Adipose tissue (tissue), 3 donors: ENCODE data around the gene KIF21B. TPM values are rescaled to one million over a fixed set of nuclear protein-coding genes. Genes with fewer than 3 reads are reported as not detected.

ENCODE experiments used
- H3K27ac ChIP-seq: one replicate; pipeline ENCODE4 v1.5.1; 2013; ENCODE audit warnings: low read depth, low read length
- WGBS, 3 donors: extraction: QIAGEN DNeasy Blood & Tissue Kit; methylation state at CpG; one replicate each; pipeline ENCODE4 v1.1.7; 2013; 5-methylcytosine and 5-hydroxymethylcytosine counted together
- polyA plus RNA-seq, 3 donors: library from polyadenylated mRNA; stranded (reverse); fragments of 200-250 nt; gene quantifications; one replicate each; pipeline ENCODE4 v1.2.3, GENCODE V29; 2013
- donor health status: healthy with polysubstance abuse.
- donor health status: Bipolar disorder and iron deficiency.
- donor health status: healthy.

Gene KIF21B
- 1 to 10 TPM in 2 of 3 donors, under 1 TPM in 1; 0.46 to 1.2 (median 1.1) TPM for polyA plus RNA-seq

- WGBS, 3 donors = 2 to 3% (median 2%) methylated on average over 13 to 51 of the region's 53 CpGs
- no peak within 1 kb of the TSS for H3K27ac ChIP-seq
Measured at GRCh38 chr1:201023517-201023902, at the start of gene KIF21B. TSS of gene KIF21B (minus strand) at chr1:201023714. CDS start at chr1:201023383, 331 bp downstream.

- WGBS, 3 donors = 53 to 80% (median 66%) methylated on average over 6 of the region's 6 CpGs
- no peak overlapping the region for H3K27ac ChIP-seq
Measured at GRCh38 chr1:201072922-201073321, 49.4 kb upstream of the KIF21B start.

- WGBS, 3 donors = 69 to 79% (median 77%) methylated on average over 5 of the region's 5 CpGs
- H3K27ac ChIP-seq = no peak overlapping the region
Measured at GRCh38 chr1:201072149-201072548, 48.6 kb upstream of the KIF21B start.

GRCh38 chr1:201069636-201070035 is 46.1 kb upstream of the KIF21B start:
- 70 to 89% (median 88%) methylated on average over 3 of the region's 3 CpGs for WGBS, 3 donors
- H3K27ac ChIP-seq = no peak overlapping the region

- 58 to 76% (median 72%) methylated on average over 4 of the region's 4 CpGs for WGBS, 3 donors
- no peak overlapping the region for H3K27ac ChIP-seq
Measured at GRCh38 chr1:201068976-201069375, 45.5 kb upstream of the KIF21B start.

GRCh38 chr1:201066986-201067385 is 43.5 kb upstream of the KIF21B start:
- 79 to 83% (median 81%) methylated on average over 4 of the region's 4 CpGs for WGBS, 3 donors
- no peak overlapping the region for H3K27ac ChIP-seq

GRCh38 chr1:201065686-201066085 is 42.2 kb upstream of the KIF21B start:
- 81 to 93% (median 93%) methylated on average over 10 of the region's 10 CpGs for WGBS, 3 donors
- H3K27ac ChIP-seq = no peak overlapping the region

- WGBS, 3 donors = 74 to 80% (median 77%) methylated on average over 8 of the region's 8 CpGs
- H3K27ac ChIP-seq = no peak overlapping the region
Measured at GRCh38 chr1:201064806-201065205, 41.3 kb upstream of the KIF21B start.

GRCh38 chr1:201063145-201063544 is 39.6 kb upstream of the KIF21B start:
- WGBS, 3 donors = 77 to 93% (median 92%) methylated on average over 7 of the region's 7 CpGs
- H3K27ac ChIP-seq = no peak overlapping the region

GRCh38 chr1:201062511-201063091 is 39.1 kb upstream of the KIF21B start:
- WGBS, 3 donors = 66 to 77% (median 73%) methylated on average over 8 of the region's 8 CpGs
- no peak overlapping the region for H3K27ac ChIP-seq

GRCh38 chr1:201061886-201062285 is 38.4 kb upstream of the KIF21B start:
- H3K27ac ChIP-seq = no peak overlapping the region
- WGBS, 3 donors = 94 to 97% (median 95%) methylated on average over 12 of the region's 12 CpGs

- no peak overlapping the region for H3K27ac ChIP-seq
- WGBS, 3 donors = 79 to 95% (median 94%) methylated on average over 4 of the region's 4 CpGs
Measured at GRCh38 chr1:201061049-201061448, 37.5 kb upstream of the KIF21B start.

GRCh38 chr1:201060586-201060985 is 37.1 kb upstream of the KIF21B start:
- H3K27ac ChIP-seq = no peak overlapping the region
- WGBS, 3 donors = 87 to 97% (median 96%) methylated on average over 4 of the region's 4 CpGs

- 74 to 87% (median 78%) methylated on average over 5 of the region's 5 CpGs for WGBS, 3 donors
- H3K27ac ChIP-seq = no peak overlapping the region
Measured at GRCh38 chr1:201059871-201060555, 36.5 kb upstream of the KIF21B start.

- WGBS, 3 donors = 90% methylated on average over 3 of the region's 3 CpGs
Measured at GRCh38 chr1:201059401-201059800, 35.9 kb upstream of the KIF21B start.

GRCh38 chr1:201054091-201054543 is 30.6 kb upstream of the KIF21B start:
- 68 to 76% (median 74%) methylated on average over 10 of the region's 10 CpGs for WGBS, 3 donors
- no peak overlapping the region for H3K27ac ChIP-seq

More at GRCh38 chr1:201059401-201059800, 35.9 kb upstream of the KIF21B start:
- no peak overlapping the region for H3K27ac ChIP-seq

- WGBS, 3 donors = 87 to 89% (median 89%) methylated on average over 22 of the region's 22 CpGs
- H3K27ac ChIP-seq = no peak overlapping the region
Measured at GRCh38 chr1:201053155-201053860, 29.8 kb upstream of the KIF21B start.

GRCh38 chr1:201051399-201051798 is 27.9 kb upstream of the KIF21B start:
- 76 to 91% (median 85%) methylated on average over 2 of the region's 2 CpGs for WGBS, 3 donors
- H3K27ac ChIP-seq = no peak overlapping the region

GRCh38 chr1:201050515-201051277 is 27.2 kb upstream of the KIF21B start:
- no peak overlapping the region for H3K27ac ChIP-seq
- 78 to 90% (median 86%) methylated on average over 5 of the region's 5 CpGs for WGBS, 3 donors
